ENCODE results near the gene ADGRA3. TPM values are rescaled to one million over a fixed set of nuclear protein-coding genes. Genes with fewer than 3 reads are reported as not detected.

The ADGRA3 gene
- polyA plus RNA-seq, 2 donors = 4.3 to 4.8 TPM

GRCh38 chr4:22462688-22463087, 53.2 kb downstream of the ADGRA3 start:
- Histone ChIP-seq H3K27me3 (ENCODE audit: control insufficient read depth in 1 of 2, insufficient read depth in 2 of 2, low read length in 2 of 2) (no peaks in the 10 kb centered on the region), H3K9me3 (ENCODE audit: control insufficient read depth in 2 of 2, insufficient read depth in 1 of 2, low read depth in 1 of 2, low read length in 1 of 2) (no peaks in the 10 kb centered on the region), H3K36me3 (ENCODE audit: control insufficient read depth in 2 of 2, insufficient read depth in 2 of 2, low read length in 1 of 2) (no peaks in the 10 kb centered on the region), H3K27ac (ENCODE audit: low read depth in 2 of 2, low read length in 1 of 2) (no peak overlapping the region), H3K4me1 (ENCODE audit: control insufficient read depth in 2 of 2, insufficient read depth in 2 of 2, low read length in 1 of 2) (no peaks in the 10 kb centered on the region), H3K4me3 (ENCODE audit: low read depth in 1 of 2, low read length in 2 of 2) (no peak overlapping the region)
- WGBS, 2 donors = 86 to 92% methylated on average over 3 of the region's 3 CpGs

GRCh38 chr4:22460266-22460665, 55.6 kb downstream of the ADGRA3 start:
- Histone ChIP-seq H3K4me1 (ENCODE audit: control insufficient read depth in 2 of 2, insufficient read depth in 2 of 2, low read length in 1 of 2) (no peaks in the 10 kb centered on the region), H3K27me3 (ENCODE audit: control insufficient read depth in 1 of 2, insufficient read depth in 2 of 2, low read length in 2 of 2) (no peaks in the 10 kb centered on the region), H3K9me3 (ENCODE audit: control insufficient read depth in 2 of 2, insufficient read depth in 1 of 2, low read depth in 1 of 2, low read length in 1 of 2) (no peaks in the 10 kb centered on the region), H3K4me3 (ENCODE audit: low read depth in 1 of 2, low read length in 2 of 2) (no peak overlapping the region), H3K36me3 (ENCODE audit: control insufficient read depth in 2 of 2, insufficient read depth in 2 of 2, low read length in 1 of 2) (no peaks in the 10 kb centered on the region), H3K27ac (ENCODE audit: low read depth in 2 of 2, low read length in 1 of 2) (no peak overlapping the region)

GRCh38 chr4:22458098-22458497, 57.8 kb downstream of the ADGRA3 start:
- no peak overlapping the region for H3K4me3 ChIP-seq (ENCODE audit: low read depth in 1 of 2, low read length in 2 of 2)
- 89% methylated on average over 4 of the region's 4 CpGs for WGBS, 2 donors
- H3K9me3 ChIP-seq (ENCODE audit: control insufficient read depth in 2 of 2, insufficient read depth in 1 of 2, low read depth in 1 of 2, low read length in 1 of 2) = no peaks in the 10 kb centered on the region
- H3K4me1 ChIP-seq (ENCODE audit: control insufficient read depth in 2 of 2, insufficient read depth in 2 of 2, low read length in 1 of 2) = no peaks in the 10 kb centered on the region
- no peaks in the 10 kb centered on the region for H3K36me3 ChIP-seq (ENCODE audit: control insufficient read depth in 2 of 2, insufficient read depth in 2 of 2, low read length in 1 of 2)
- H3K27ac ChIP-seq (ENCODE audit: low read depth in 2 of 2, low read length in 1 of 2) = no peak overlapping the region
- no peaks in the 10 kb centered on the region for H3K27me3 ChIP-seq (ENCODE audit: control insufficient read depth in 1 of 2, insufficient read depth in 2 of 2, low read length in 2 of 2)

DNA sequence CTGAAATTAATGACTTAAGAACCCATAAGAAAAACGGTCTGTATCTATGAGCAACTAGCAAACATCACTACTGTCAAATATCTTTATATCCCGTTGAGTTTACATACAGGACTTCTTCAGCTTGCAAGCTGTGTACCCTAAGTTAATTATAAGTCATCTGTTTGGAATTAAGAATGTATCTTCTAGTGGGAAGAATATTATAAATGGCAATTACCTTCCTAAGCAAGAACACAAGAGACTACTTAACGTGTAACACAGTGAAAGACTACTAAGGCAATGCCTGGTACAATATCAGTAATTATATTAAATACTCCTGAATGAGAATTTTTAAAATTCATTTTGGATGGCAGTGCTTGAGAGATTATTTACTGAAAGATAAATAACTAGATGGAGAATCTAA, 58.5 kb downstream of the ADGRA3 start:
- Histone ChIP-seq H3K4me1 (ENCODE audit: control insufficient read depth in 2 of 2, insufficient read depth in 2 of 2, low read length in 1 of 2) (no peaks in the 10 kb centered on the region), H3K27ac (ENCODE audit: low read depth in 2 of 2, low read length in 1 of 2) (no peak overlapping the region), H3K4me3 (ENCODE audit: low read depth in 1 of 2, low read length in 2 of 2) (no peak overlapping the region), H3K9me3 (ENCODE audit: control insufficient read depth in 2 of 2, insufficient read depth in 1 of 2, low read depth in 1 of 2, low read length in 1 of 2) (no peaks in the 10 kb centered on the region), H3K36me3 (ENCODE audit: control insufficient read depth in 2 of 2, insufficient read depth in 2 of 2, low read length in 1 of 2) (no peaks in the 10 kb centered on the region), H3K27me3 (ENCODE audit: control insufficient read depth in 1 of 2, insufficient read depth in 2 of 2, low read length in 2 of 2) (no peaks in the 10 kb centered on the region)
- 74 to 81% methylated on average over 3 of the region's 3 CpGs for WGBS, 2 donors

DNA sequence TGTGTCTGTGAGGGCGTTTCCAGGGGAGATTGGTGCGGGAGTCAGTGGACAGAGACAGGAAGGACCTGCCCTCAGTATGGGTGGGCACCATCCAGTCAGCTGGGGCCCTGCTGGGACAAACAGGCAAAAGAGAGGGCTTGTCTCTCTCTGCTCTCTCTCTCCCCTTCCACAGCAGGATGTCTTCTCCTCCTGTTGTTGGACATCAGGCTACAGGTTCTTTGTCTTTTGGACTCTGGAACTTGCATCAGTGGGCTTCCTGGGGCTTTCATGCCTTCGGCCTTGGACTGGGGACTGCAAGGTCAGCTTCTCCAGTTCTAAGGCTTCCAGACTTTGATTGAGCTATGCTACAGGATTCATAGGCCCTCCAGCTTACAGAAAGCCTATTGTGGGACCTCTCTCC, 59.6 kb downstream of the ADGRA3 start:
- 87% methylated on average over 3 of the region's 3 CpGs for WGBS, 2 donors

GRCh38 chr4:22454955-22455354, 60.9 kb downstream of the ADGRA3 start:
- no peak overlapping the region for H3K4me3 ChIP-seq (ENCODE audit: low read depth in 1 of 2, low read length in 2 of 2)
- no peaks in the 10 kb centered on the region for H3K36me3 ChIP-seq (ENCODE audit: control insufficient read depth in 2 of 2, insufficient read depth in 2 of 2, low read length in 1 of 2)
- H3K27ac ChIP-seq (ENCODE audit: low read depth in 2 of 2, low read length in 1 of 2) = no peak overlapping the region
- H3K27me3 ChIP-seq (ENCODE audit: control insufficient read depth in 1 of 2, insufficient read depth in 2 of 2, low read length in 2 of 2) = no peaks in the 10 kb centered on the region
- H3K9me3 ChIP-seq (ENCODE audit: control insufficient read depth in 2 of 2, insufficient read depth in 1 of 2, low read depth in 1 of 2, low read length in 1 of 2) = no peaks in the 10 kb centered on the region
- 74 to 92% methylated on average over 3 of the region's 3 CpGs for WGBS, 2 donors
- H3K4me1 ChIP-seq (ENCODE audit: control insufficient read depth in 2 of 2, insufficient read depth in 2 of 2, low read length in 1 of 2) = no peaks in the 10 kb centered on the region

More for the DNA sequence above, 59.6 kb downstream of the ADGRA3 start:
- no peaks in the 10 kb centered on the region for H3K27me3 ChIP-seq (ENCODE audit: control insufficient read depth in 1 of 2, insufficient read depth in 2 of 2, low read length in 2 of 2)
- no peaks in the 10 kb centered on the region for H3K4me1 ChIP-seq (ENCODE audit: control insufficient read depth in 2 of 2, insufficient read depth in 2 of 2, low read length in 1 of 2)
- no peaks in the 10 kb centered on the region for H3K36me3 ChIP-seq (ENCODE audit: control insufficient read depth in 2 of 2, insufficient read depth in 2 of 2, low read length in 1 of 2)
- H3K9me3 ChIP-seq (ENCODE audit: control insufficient read depth in 2 of 2, insufficient read depth in 1 of 2, low read depth in 1 of 2, low read length in 1 of 2) = no peaks in the 10 kb centered on the region
- H3K4me3 ChIP-seq (ENCODE audit: low read depth in 1 of 2, low read length in 2 of 2) = no peak overlapping the region
- H3K27ac ChIP-seq (ENCODE audit: low read depth in 2 of 2, low read length in 1 of 2) = no peak overlapping the region

GRCh38 chr4:22454216-22454838, 61.5 kb downstream of the ADGRA3 start:
- H3K36me3 ChIP-seq (ENCODE audit: control insufficient read depth in 2 of 2, insufficient read depth in 2 of 2, low read length in 1 of 2) = no peaks in the 10 kb centered on the region
- no peak overlapping the region for H3K4me3 ChIP-seq (ENCODE audit: low read depth in 1 of 2, low read length in 2 of 2)
- H3K27ac ChIP-seq (ENCODE audit: low read depth in 2 of 2, low read length in 1 of 2) = no peak overlapping the region
- WGBS, 2 donors = 67 to 86% methylated on average over 3 of the region's 3 CpGs
- H3K4me1 ChIP-seq (ENCODE audit: control insufficient read depth in 2 of 2, insufficient read depth in 2 of 2, low read length in 1 of 2) = no peaks in the 10 kb centered on the region
- no peaks in the 10 kb centered on the region for H3K9me3 ChIP-seq (ENCODE audit: control insufficient read depth in 2 of 2, insufficient read depth in 1 of 2, low read depth in 1 of 2, low read length in 1 of 2)
- H3K27me3 ChIP-seq (ENCODE audit: control insufficient read depth in 1 of 2, insufficient read depth in 2 of 2, low read length in 2 of 2) = no peaks in the 10 kb centered on the region

DNA sequence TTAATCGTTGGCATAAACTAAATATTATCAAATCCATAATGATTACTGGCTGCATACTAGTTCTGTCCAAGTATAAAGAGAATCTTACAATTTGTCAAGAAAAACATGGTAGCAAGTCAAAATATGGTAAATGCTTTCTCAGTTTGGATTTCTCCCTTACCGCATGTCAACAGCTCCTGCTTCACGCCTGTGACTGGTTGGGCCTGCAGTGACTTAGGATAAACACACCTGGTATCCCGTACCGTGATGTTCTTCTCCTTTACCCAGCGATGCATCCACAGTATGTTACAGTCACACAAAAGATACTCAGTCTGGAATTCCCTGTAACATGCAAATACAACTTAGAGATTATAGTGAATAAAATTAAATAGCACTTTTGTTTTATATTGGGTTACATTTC, 71.1 kb downstream of the ADGRA3 start:
- Histone ChIP-seq H3K4me3 (ENCODE audit: low read depth in 1 of 2, low read length in 2 of 2) (no peak overlapping the region), H3K36me3 (ENCODE audit: control insufficient read depth in 2 of 2, insufficient read depth in 2 of 2, low read length in 1 of 2) (no peaks in the 10 kb centered on the region), H3K4me1 (ENCODE audit: control insufficient read depth in 2 of 2, insufficient read depth in 2 of 2, low read length in 1 of 2) (no peaks in the 10 kb centered on the region), H3K27me3 (ENCODE audit: control insufficient read depth in 1 of 2, insufficient read depth in 2 of 2, low read length in 2 of 2) (no peaks in the 10 kb centered on the region), H3K9me3 (ENCODE audit: control insufficient read depth in 2 of 2, insufficient read depth in 1 of 2, low read depth in 1 of 2, low read length in 1 of 2) (no peaks in the 10 kb centered on the region), H3K27ac (ENCODE audit: low read depth in 2 of 2, low read length in 1 of 2) (no peak overlapping the region)
- 88 to 92% methylated on average over 6 of the region's 6 CpGs for WGBS, 2 donors

DNA sequence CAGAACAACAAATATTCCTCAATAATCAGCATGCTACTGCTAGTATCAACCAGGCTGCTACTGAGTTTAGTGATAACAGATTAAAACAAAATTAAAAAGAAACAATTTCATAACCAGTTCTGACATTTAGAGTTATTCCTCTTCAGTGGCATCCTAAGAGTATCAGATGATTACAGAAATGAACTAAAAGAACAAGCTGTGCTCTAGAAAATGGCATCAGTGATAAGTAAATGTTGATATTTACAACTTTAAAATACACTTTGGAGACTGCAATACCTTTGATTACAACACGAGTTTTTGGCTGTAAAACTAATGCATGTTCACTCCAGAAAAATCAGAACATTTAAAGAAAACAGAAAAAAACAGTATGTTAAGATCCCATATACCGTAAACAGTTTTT, 72.9 kb downstream of the ADGRA3 start:
- 73 to 78% methylated on average over 2 of the region's 2 CpGs for WGBS, 2 donors
- Histone ChIP-seq H3K27ac (ENCODE audit: low read depth in 2 of 2, low read length in 1 of 2) (no peak overlapping the region), H3K36me3 (ENCODE audit: control insufficient read depth in 2 of 2, insufficient read depth in 2 of 2, low read length in 1 of 2) (no peaks in the 10 kb centered on the region), H3K4me1 (ENCODE audit: control insufficient read depth in 2 of 2, insufficient read depth in 2 of 2, low read length in 1 of 2) (no peaks in the 10 kb centered on the region), H3K4me3 (ENCODE audit: low read depth in 1 of 2, low read length in 2 of 2) (no peak overlapping the region), H3K27me3 (ENCODE audit: control insufficient read depth in 1 of 2, insufficient read depth in 2 of 2, low read length in 2 of 2) (no peaks in the 10 kb centered on the region), H3K9me3 (ENCODE audit: control insufficient read depth in 2 of 2, insufficient read depth in 1 of 2, low read depth in 1 of 2, low read length in 1 of 2) (no peaks in the 10 kb centered on the region)

DNA sequence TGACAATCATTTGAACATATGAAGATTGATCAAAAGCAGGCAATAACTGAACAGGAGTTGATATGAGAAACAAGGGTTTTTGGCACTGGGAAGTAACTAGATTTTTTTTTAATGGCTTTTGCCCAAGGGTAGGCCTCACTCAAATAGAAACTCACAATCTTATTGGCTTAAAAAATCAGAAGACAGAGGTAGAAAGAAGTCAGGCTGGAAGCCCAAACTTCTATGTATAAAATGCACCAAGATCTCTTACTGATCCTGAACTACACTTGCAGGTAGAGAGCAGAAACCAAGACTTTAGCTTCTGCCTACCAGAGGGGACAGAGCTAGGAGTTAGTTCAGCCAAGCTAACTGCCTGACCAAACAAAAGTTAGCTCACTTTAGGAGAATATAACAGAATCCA, 74.9 kb downstream of the ADGRA3 start:
- Histone ChIP-seq H3K27me3 (ENCODE audit: control insufficient read depth in 1 of 2, insufficient read depth in 2 of 2, low read length in 2 of 2) (no peaks in the 10 kb centered on the region), H3K4me1 (ENCODE audit: control insufficient read depth in 2 of 2, insufficient read depth in 2 of 2, low read length in 1 of 2) (no peaks in the 10 kb centered on the region), H3K9me3 (ENCODE audit: control insufficient read depth in 2 of 2, insufficient read depth in 1 of 2, low read depth in 1 of 2, low read length in 1 of 2) (no peaks in the 10 kb centered on the region), H3K27ac (ENCODE audit: low read depth in 2 of 2, low read length in 1 of 2) (no peak overlapping the region), H3K4me3 (ENCODE audit: low read depth in 1 of 2, low read length in 2 of 2) (no peak overlapping the region), H3K36me3 (ENCODE audit: control insufficient read depth in 2 of 2, insufficient read depth in 2 of 2, low read length in 1 of 2) (no peaks in the 10 kb centered on the region)
